Measurements from ENCODE around the gene COL4A1. TPM values are rescaled to one million over a fixed set of nuclear protein-coding genes. Genes with fewer than 3 reads are reported as not detected.

The COL4A1 gene
- polyA plus RNA-seq, 1 of the 3 experiments (the other 2 are of a cell fraction): 30.3 TPM

DNA sequence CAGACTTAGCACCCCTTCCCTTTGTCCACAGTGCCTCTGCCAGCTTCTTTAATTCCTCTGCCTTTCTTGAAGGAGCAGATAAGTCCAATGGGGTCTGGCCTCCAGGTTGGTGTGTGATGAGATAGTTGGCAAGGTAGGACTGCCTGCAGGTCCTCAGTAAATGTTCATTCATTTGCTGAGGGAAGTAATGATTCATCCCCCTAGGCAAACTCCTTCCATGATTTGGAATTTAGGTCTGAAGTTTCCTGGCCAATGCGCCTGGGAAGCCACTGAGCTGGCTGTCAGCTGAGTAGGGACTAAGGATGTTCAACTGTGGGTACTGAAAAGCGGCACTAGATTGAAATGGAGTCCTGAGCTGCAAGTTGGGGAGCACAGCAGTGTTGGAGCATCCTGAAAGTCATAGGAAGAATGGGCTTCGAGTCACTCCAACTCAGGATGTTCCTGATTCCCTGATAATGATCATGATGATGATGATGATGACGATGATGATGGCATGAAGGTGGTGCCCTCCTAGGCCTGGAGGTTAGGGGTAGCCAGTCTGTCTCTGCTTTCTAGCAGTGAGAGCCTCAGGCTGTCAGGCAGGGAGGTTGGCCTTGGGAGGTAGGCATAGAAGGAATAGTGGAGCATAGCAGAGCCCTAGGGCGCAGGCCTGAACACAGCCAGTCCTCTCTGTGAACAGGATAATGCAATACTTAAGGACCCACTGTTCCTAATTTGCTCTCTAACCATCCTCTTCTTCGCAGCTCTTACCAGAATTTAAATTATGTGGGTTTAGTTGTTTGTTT is 44.9 kb upstream of the COL4A1 start:
- H3K27ac ChIP-seq (ENCODE audit: low read depth in 2 of 2, low read length in 1 of 2): no peak overlapping the region

DNA sequence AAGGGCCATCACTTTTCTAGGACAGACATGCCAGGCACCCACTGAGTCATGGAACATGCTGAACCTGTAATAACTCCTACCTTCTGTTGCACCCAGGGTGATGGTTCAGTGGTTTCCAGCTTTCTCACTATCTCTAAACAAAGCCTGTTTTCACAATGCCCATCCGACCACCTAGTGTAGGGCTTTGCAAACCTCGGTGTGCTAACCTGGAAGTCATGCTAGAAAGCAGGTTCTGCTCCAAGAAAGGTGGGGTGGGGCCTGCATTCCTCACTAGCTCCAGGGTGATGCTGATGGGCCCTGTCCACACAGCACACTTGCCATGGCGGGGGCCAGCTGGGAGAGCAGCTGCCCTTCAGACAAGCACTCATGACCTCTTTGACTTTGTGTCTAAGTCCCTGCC is 43.6 kb upstream of the COL4A1 start:
- Histone ChIP-seq H3K4me1 (ENCODE audit: control insufficient read depth in 1 of 2, insufficient read depth in 2 of 2, low read depth in 1 of 2, low read length in 1 of 2) (peaks cover 12 to 30% of the 10 kb centered on the region in 2 experiments; a peak in 2 of 4 replicates), H3K9me2 (no peaks in the 10 kb centered on the region), H3K27me3 (ENCODE audit: insufficient read depth) (no peaks in the 10 kb centered on the region), H3K27ac (ENCODE audit: low read depth in 2 of 2, low read length in 1 of 2) (no peak overlapping the region), H3K9me3 (no peaks in the 10 kb centered on the region), H2AFZ (ENCODE audit: low read depth) (no peak overlapping the region), H3K79me2 (ENCODE audit: insufficient read depth) (peaks cover 78% of the 10 kb centered on the region), H3K4me2 (no peak overlapping the region), H4K20me1 (ENCODE audit: insufficient read depth) (no peaks in the 10 kb centered on the region), H3K4me3 (ENCODE audit: low read depth in 2 of 2, low read length in 1 of 2) (no peak overlapping the region), H3K36me3 (replicated peaks in 1 of 2; ENCODE audit: control insufficient read depth in 1 of 2, insufficient read depth in 2 of 2, low read length in 1 of 2) (peaks cover 0 to 9% of the 10 kb centered on the region in 2 experiments), H3K9ac (no peak overlapping the region), H3F3A (replicated peaks; ENCODE audit: insufficient read depth) (peaks cover 30% of the 10 kb centered on the region)
- no peak for DNase-seq
- ChIA-PET POLR2A (no interaction called here), CTCF (interaction anchor here (1.5 to 1.7 kb wide), 2 partner anchors 8 to 10 kb away, joined by 4 to 6 read pairs; no protein-coding TSS in a partner anchor)
- 94% methylated on average over 3 of the region's 3 CpGs for WGBS (ENCODE audit: low lambda C conversion rate)
- TF ChIP-seq FOXJ3 (CRISPR knock-in tag; IDR thresholded peaks at IDR 0.05) (no peak), EZH2phosphoT487 (IDR thresholded peaks at IDR 0.05; ENCODE audit: borderline replicate concordance, low read depth) (no peak), MXI1 (IDR thresholded peaks at IDR 0.05; ENCODE audit: low read depth, low read length) (no peak), CHD2 (IDR thresholded peaks at IDR 0.05; ENCODE audit: low read length, partially characterized antibody) (no peak), JUND (IDR thresholded peaks at IDR 0.05) (no peak), FOSL2 (IDR thresholded peaks at IDR 0.05; ENCODE audit: borderline replicate concordance, low read depth) (no peak), GATA2 (CRISPR knock-in tag; IDR thresholded peaks at IDR 0.05) (no peak), RXRA (IDR thresholded peaks at IDR 0.05; ENCODE audit: borderline replicate concordance, low read depth) (no peak), SIN3A (IDR thresholded peaks at IDR 0.05; ENCODE audit: borderline replicate concordance, low read depth, low read length) (no peak), YY1 (IDR thresholded peaks at IDR 0.05; ENCODE audit: low read depth) (no peak), POLR2AphosphoS5 (IDR thresholded peaks at IDR 0.05; ENCODE audit: low read depth, low read length) (no peak)
- TF ChIP-seq, protein P1, sequence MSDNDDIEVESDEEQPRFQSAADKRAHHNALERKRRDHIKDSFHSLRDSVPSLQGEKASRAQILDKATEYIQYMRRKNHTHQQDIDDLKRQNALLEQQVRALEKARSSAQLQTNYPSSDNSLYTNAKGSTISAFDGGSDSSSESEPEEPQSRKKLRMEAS (IDR thresholded peaks at IDR 0.05; ENCODE audit: low read depth): no peak

More for the DNA sequence above, 44.9 kb upstream of the COL4A1 start:
- H3K4me1 ChIP-seq (ENCODE audit: control insufficient read depth in 1 of 2, insufficient read depth in 2 of 2, low read depth in 1 of 2, low read length in 1 of 2): peaks cover 12 to 27% of the 10 kb centered on the region in 2 experiments; a peak in 2 of 4 replicates
- no peak overlapping the region for H3K4me2 ChIP-seq
- no peaks in the 10 kb centered on the region for H3K9me3 ChIP-seq
- H3K79me2 ChIP-seq (ENCODE audit: insufficient read depth): peaks cover 76% of the 10 kb centered on the region
- no peaks in the 10 kb centered on the region for H4K20me1 ChIP-seq (ENCODE audit: insufficient read depth)
- WGBS (ENCODE audit: low lambda C conversion rate): 92% methylated on average over 6 of the region's 6 CpGs
- peaks cover 0 to 9% of the 10 kb centered on the region in 2 experiments for H3K36me3 ChIP-seq (replicated peaks in 1 of 2; ENCODE audit: control insufficient read depth in 1 of 2, insufficient read depth in 2 of 2, low read length in 1 of 2)
- no peaks in the 10 kb centered on the region for H3K27me3 ChIP-seq (ENCODE audit: insufficient read depth)
- peaks cover 26% of the 10 kb centered on the region for H3F3A ChIP-seq (replicated peaks; ENCODE audit: insufficient read depth)
- no peak for DNase-seq
- H3K4me3 ChIP-seq (ENCODE audit: low read depth in 2 of 2, low read length in 1 of 2): no peak overlapping the region
- no peaks in the 10 kb centered on the region for H3K9me2 ChIP-seq
- CTCF ChIA-PET: interaction anchor here (1.4 to 1.7 kb wide), 3 partner anchors 10 to 13 kb away, joined by 3 to 6 read pairs (median 4); no protein-coding TSS in a partner anchor
- no peak overlapping the region for H2AFZ ChIP-seq (ENCODE audit: low read depth)
- POLR2A ChIA-PET: no interaction called here
- TF ChIP-seq FOXM1 (IDR thresholded peaks at IDR 0.05; ENCODE audit: low read depth) (no peak), FOXJ3 (CRISPR knock-in tag; IDR thresholded peaks at IDR 0.05) (no peak), YY1 (IDR thresholded peaks at IDR 0.05; ENCODE audit: low read depth) (no peak), EZH2phosphoT487 (IDR thresholded peaks at IDR 0.05; ENCODE audit: borderline replicate concordance, low read depth) (no peak), RAD21 (IDR thresholded peaks at IDR 0.05; ENCODE audit: low read length) (no peak)
- TF ChIP-seq, protein P2, sequence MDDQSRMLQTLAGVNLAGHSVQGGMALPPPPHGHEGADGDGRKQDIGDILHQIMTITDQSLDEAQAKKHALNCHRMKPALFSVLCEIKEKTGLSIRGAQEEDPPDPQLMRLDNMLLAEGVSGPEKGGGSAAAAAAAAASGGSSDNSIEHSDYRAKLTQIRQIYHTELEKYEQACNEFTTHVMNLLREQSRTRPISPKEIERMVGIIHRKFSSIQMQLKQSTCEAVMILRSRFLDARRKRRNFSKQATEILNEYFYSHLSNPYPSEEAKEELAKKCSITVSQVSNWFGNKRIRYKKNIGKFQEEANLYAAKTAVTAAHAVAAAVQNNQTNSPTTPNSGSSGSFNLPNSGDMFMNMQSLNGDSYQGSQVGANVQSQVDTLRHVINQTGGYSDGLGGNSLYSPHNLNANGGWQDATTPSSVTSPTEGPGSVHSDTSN (IDR thresholded peaks at IDR 0.05): no peak
- no peak overlapping the region for H3K9ac ChIP-seq
